ENCODE measurements around the gene SNX32. TPM values are rescaled to one million over a fixed set of nuclear protein-coding genes. Genes with fewer than 3 reads are reported as not detected.

SNX32 gene
- total RNA-seq, 1 donor from 2014 or later, result 0.79 TPM

GRCh38 chr11:65865550-65866172, 31.9 kb downstream of the SNX32 start:
- DNase-seq (ENCODE audit: low read depth, low spot score), result no peak

GRCh38 chr11:65866509-65867283, 32.9 kb downstream of the SNX32 start:
- no peak for DNase-seq (ENCODE audit: low read depth, low spot score)

- no peak for DNase-seq (ENCODE audit: low read depth, low spot score)
These were observed 33.7 kb downstream of the SNX32 start for GRCh38 chr11:65867284-65868071.

- no peak for DNase-seq (ENCODE audit: low read depth, low spot score)
These were observed 34.4 kb downstream of the SNX32 start for GRCh38 chr11:65868076-65868667.

GRCh38 chr11:65868907-65869306, 35.1 kb downstream of the SNX32 start:
- no peak for DNase-seq (ENCODE audit: low read depth, low spot score)

GRCh38 chr11:65869643-65870306, 36.0 kb downstream of the SNX32 start:
- no peak for DNase-seq (ENCODE audit: low read depth, low spot score)

GRCh38 chr11:65870307-65870658, 36.5 kb downstream of the SNX32 start:
- DNase-seq (ENCODE audit: low read depth, low spot score), result no peak

- DNase-seq (ENCODE audit: low read depth, low spot score), result no peak
These were observed 37.2 kb downstream of the SNX32 start for GRCh38 chr11:65870706-65871681.

- DNase-seq (ENCODE audit: low read depth, low spot score), result no peak
These were observed 38.2 kb downstream of the SNX32 start for GRCh38 chr11:65871811-65872548.

- DNase-seq (ENCODE audit: low read depth, low spot score), result no peak
These were observed 39.0 kb downstream of the SNX32 start, which contains the start of gene EFEMP2 for GRCh38 chr11:65872586-65873317. EFEMP2 (minus strand) TSS chr11:65872800; CDS start chr11:65872354, 446 bp downstream.

- DNase-seq (ENCODE audit: low read depth, low spot score), result no peak
These were observed 39.8 kb downstream of the SNX32 start for GRCh38 chr11:65873318-65874156.

- DNase-seq (ENCODE audit: low read depth, low spot score), result no peak
These were observed 45.9 kb downstream of the SNX32 start, which contains the start of gene CTSW for GRCh38 chr11:65879617-65880016. CTSW (plus strand) TSS chr11:65879837; CDS start chr11:65879855, 18 bp downstream.

GRCh38 chr11:65880027-65880426, 46.3 kb downstream of the SNX32 start:
- no peak for DNase-seq (ENCODE audit: low read depth, low spot score)

- no peak for DNase-seq (ENCODE audit: low read depth, low spot score)
These were observed 47.2 kb downstream of the SNX32 start for GRCh38 chr11:65880844-65881421.

GRCh38 chr11:65882120-65883057, 48.6 kb downstream of the SNX32 start:
- no peak for DNase-seq (ENCODE audit: low read depth, low spot score)
